Measurements from ENCODE around the gene CYTIP.

The CYTIP gene

DNA sequence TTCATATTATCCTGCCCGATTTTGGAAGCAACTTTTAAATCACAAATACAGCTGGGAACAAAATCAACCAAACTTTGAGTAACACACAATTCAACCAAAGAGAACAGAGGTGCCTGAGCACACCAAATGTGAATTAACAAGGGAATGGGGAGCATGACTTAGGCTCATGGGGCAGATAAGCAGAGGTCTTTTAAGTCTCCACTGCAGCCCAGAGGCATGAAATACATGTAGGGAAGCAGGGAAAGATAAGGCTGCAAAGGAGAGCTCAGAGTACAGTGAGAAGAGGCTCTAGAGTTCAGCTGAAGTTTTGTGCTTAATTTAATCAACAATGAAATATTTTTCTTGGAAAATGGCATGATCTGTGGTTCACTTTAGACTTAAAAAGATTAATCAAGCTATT lies 49.0 kb downstream of the CYTIP start:
- no peaks in the 10 kb centered on the region for H3K27me3 ChIP-seq (ENCODE audit: control insufficient read depth, insufficient read depth, low read length)

DNA sequence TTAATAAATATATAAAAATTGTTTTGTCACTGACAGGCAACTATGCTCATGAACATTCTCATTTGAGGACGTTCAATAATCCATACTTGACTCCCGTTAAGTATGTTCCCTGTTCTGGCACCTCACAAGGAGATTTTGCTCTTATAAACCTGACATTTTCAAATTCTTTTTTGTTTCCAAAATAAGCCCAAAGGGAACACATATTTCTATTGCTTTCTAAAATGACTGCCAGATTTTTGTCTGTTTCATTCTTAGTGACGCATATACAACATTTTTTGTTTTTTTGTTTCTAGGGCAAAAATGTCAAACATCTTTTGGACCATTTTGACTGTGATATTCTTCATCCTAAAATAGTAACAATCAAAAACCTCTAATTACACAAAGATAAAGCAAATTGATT lies 50.5 kb downstream of the CYTIP start:
- H3K4me2 ChIP-seq (ENCODE audit: low read length), result no peak overlapping the region
- no peak overlapping the region for H3K27ac ChIP-seq
- H3K4me3 ChIP-seq (ENCODE audit: low read depth, low read length), result no peak overlapping the region
- no peaks in the 10 kb centered on the region for H3K4me1 ChIP-seq
- no peak overlapping the region for H3K9ac ChIP-seq
- H3K36me3 ChIP-seq (ENCODE audit: control insufficient read depth, insufficient read depth, low read length), result no peaks in the 10 kb centered on the region
- H3K79me2 ChIP-seq, result no peaks in the 10 kb centered on the region
- H3K9me3 ChIP-seq (ENCODE audit: control insufficient read depth, low read length), result no peaks in the 10 kb centered on the region
- no peaks in the 10 kb centered on the region for H3K27me3 ChIP-seq (ENCODE audit: control insufficient read depth, insufficient read depth, low read length)
- TF ChIP-seq, protein P1, sequence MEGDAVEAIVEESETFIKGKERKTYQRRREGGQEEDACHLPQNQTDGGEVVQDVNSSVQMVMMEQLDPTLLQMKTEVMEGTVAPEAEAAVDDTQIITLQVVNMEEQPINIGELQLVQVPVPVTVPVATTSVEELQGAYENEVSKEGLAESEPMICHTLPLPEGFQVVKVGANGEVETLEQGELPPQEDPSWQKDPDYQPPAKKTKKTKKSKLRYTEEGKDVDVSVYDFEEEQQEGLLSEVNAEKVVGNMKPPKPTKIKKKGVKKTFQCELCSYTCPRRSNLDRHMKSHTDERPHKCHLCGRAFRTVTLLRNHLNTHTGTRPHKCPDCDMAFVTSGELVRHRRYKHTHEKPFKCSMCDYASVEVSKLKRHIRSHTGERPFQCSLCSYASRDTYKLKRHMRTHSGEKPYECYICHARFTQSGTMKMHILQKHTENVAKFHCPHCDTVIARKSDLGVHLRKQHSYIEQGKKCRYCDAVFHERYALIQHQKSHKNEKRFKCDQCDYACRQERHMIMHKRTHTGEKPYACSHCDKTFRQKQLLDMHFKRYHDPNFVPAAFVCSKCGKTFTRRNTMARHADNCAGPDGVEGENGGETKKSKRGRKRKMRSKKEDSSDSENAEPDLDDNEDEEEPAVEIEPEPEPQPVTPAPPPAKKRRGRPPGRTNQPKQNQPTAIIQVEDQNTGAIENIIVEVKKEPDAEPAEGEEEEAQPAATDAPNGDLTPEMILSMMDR (IDR thresholded peaks at IDR 0.05), result no peak
- H2AFZ ChIP-seq, result no peak overlapping the region

More for the DNA sequence above, 49.0 kb downstream of the CYTIP start:
- Histone ChIP-seq H3K4me1 (no peaks in the 10 kb centered on the region), H2AFZ (no peak overlapping the region), H3K27ac (no peak overlapping the region), H3K4me3 (ENCODE audit: low read depth, low read length) (no peak overlapping the region), H3K9me3 (ENCODE audit: control insufficient read depth, low read length) (no peaks in the 10 kb centered on the region), H3K36me3 (ENCODE audit: control insufficient read depth, insufficient read depth, low read length) (no peaks in the 10 kb centered on the region), H3K79me2 (no peaks in the 10 kb centered on the region), H3K9ac (no peak overlapping the region), H3K4me2 (ENCODE audit: low read length) (no peak overlapping the region)
- TF ChIP-seq, protein P1 (IDR thresholded peaks at IDR 0.05), result no peak

DNA sequence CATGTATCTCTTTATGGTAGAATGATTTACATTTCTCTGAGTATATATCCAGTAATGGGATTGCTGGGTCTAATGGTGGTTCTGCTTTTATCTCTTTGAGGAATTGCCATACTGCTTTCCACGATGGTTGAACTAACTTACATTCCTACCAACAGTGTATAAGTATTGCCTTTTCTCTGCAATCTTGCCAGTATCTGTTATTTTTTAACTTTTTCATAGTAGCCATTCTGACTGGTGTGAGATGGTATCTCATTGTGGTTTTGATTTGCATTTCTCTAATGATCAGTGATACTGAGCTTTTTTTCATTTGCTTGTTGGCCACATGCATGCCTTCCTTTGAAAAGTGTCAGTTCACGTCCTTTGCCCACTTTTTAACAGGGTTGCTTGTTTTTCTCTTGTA lies 55.1 kb downstream of the CYTIP start:
- H3K27me3 ChIP-seq (ENCODE audit: control insufficient read depth, insufficient read depth, low read length), result no peaks in the 10 kb centered on the region
- H3K36me3 ChIP-seq (ENCODE audit: control insufficient read depth, insufficient read depth, low read length), result no peaks in the 10 kb centered on the region

DNA sequence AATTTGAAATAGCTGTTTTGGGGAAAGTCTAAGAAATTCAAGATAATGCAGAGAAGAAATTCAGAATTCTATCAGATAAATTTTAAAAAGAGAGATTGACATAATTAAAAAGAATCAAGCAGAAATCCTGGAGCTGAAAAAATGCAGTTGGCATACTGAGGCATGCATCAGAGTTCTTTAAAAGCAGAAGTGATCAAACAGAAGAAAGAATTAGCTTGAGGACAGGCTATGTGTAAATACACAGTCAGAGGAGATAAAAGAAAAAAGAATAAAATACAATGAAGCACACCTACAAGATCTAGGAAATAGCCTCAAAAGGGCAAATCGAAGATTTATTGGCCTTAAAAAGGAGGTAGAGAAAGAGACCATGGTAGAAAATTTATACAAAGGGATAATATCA lies 57.1 kb downstream of the CYTIP start:
- no peak overlapping the region for H3K4me2 ChIP-seq (ENCODE audit: low read length)
- no peaks in the 10 kb centered on the region for H3K27me3 ChIP-seq (ENCODE audit: control insufficient read depth, insufficient read depth, low read length)
- no peak overlapping the region for H3K9ac ChIP-seq
- H3K79me2 ChIP-seq, result no peaks in the 10 kb centered on the region
- H3K4me3 ChIP-seq (ENCODE audit: low read depth, low read length), result no peak overlapping the region
- no peak overlapping the region for H2AFZ ChIP-seq
- no peaks in the 10 kb centered on the region for H3K9me3 ChIP-seq (ENCODE audit: control insufficient read depth, low read length)
- H3K36me3 ChIP-seq (ENCODE audit: control insufficient read depth, insufficient read depth, low read length), result no peaks in the 10 kb centered on the region
- H3K4me1 ChIP-seq, result no peaks in the 10 kb centered on the region
- TF ChIP-seq, protein P1 (IDR thresholded peaks at IDR 0.05), result no peak
- H3K27ac ChIP-seq, result no peak overlapping the region

More for the DNA sequence above, 55.1 kb downstream of the CYTIP start:
- Histone ChIP-seq H3K4me2 (ENCODE audit: low read length) (no peak overlapping the region), H3K27ac (no peak overlapping the region), H3K4me1 (no peaks in the 10 kb centered on the region), H3K79me2 (no peaks in the 10 kb centered on the region), H3K9ac (no peak overlapping the region), H3K9me3 (ENCODE audit: control insufficient read depth, low read length) (no peaks in the 10 kb centered on the region), H3K4me3 (ENCODE audit: low read depth, low read length) (no peak overlapping the region), H2AFZ (no peak overlapping the region)
- TF ChIP-seq, protein P1 (IDR thresholded peaks at IDR 0.05), result no peak

DNA sequence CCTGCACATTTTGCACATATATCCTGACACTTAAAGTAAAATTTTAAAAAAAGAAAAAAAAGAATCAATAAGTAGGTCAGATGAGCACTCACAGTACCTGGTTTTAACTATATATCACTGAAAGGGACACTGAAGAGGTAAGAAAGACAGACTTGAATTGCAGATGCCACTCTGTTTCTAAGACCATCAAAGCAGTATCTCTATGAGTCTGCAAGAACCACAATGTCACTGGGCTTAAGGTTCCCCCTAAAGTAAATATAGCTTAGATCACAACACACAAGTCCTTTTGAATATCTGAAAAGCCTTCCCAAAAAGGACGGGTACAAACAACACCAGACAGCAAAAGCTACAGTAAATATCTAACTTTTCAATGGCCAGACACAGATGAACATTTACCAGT lies 57.6 kb downstream of the CYTIP start:
- Histone ChIP-seq H2AFZ (no peak overlapping the region), H3K9me3 (ENCODE audit: control insufficient read depth, low read length) (no peaks in the 10 kb centered on the region), H3K36me3 (ENCODE audit: control insufficient read depth, insufficient read depth, low read length) (no peaks in the 10 kb centered on the region), H3K4me1 (no peaks in the 10 kb centered on the region), H3K27ac (no peak overlapping the region), H3K27me3 (ENCODE audit: control insufficient read depth, insufficient read depth, low read length) (no peaks in the 10 kb centered on the region), H3K9ac (no peak overlapping the region), H3K4me3 (ENCODE audit: low read depth, low read length) (no peak overlapping the region), H3K79me2 (no peaks in the 10 kb centered on the region), H3K4me2 (ENCODE audit: low read length) (no peak overlapping the region)
- TF ChIP-seq, protein P1 (IDR thresholded peaks at IDR 0.05), result no peak

All from parathyroid adenoma (tissue), 2 donors.